GM21717 (cell line): ENCODE measurements around the gene SSUH2.

Experiments used
- ATAC-seq: cut with Tn5 transposase; IDR thresholded peaks from one replicate; pipeline ENCODE4 v1.9.1; 2021; ENCODE audit warnings: mild to moderate bottlenecking, moderate library complexity; ENCODE audit not compliant: unreplicated experiment

The SSUH2 gene

GRCh38 chr3:8642001-8642400 lies 2.6 kb downstream of the SSUH2 start:
- ATAC-seq = no peak

GRCh38 chr3:8641472-8641871 lies 3.1 kb downstream of the SSUH2 start:
- ATAC-seq = no peak

GRCh38 chr3:8640223-8640622 lies 4.4 kb downstream of the SSUH2 start:
- ATAC-seq = no peak

- ATAC-seq = no peak
Measured at GRCh38 chr3:8639659-8640000, 5.0 kb downstream of the SSUH2 start.

- no peak for ATAC-seq
Measured at GRCh38 chr3:8638994-8639658, 5.5 kb downstream of the SSUH2 start.

- no peak for ATAC-seq
Measured at GRCh38 chr3:8637348-8637747, 7.2 kb downstream of the SSUH2 start.

- ATAC-seq = no peak
Measured at GRCh38 chr3:8635631-8636030, 9.0 kb downstream of the SSUH2 start.

GRCh38 chr3:8635125-8635524 lies 9.5 kb downstream of the SSUH2 start:
- no peak for ATAC-seq

GRCh38 chr3:8632402-8633237 lies 12.0 kb downstream of the SSUH2 start:
- no peak for ATAC-seq

- no peak for ATAC-seq
Measured at GRCh38 chr3:8631661-8632060, 12.9 kb downstream of the SSUH2 start.

GRCh38 chr3:8629151-8630021 lies 15.2 kb downstream of the SSUH2 start:
- ATAC-seq = peak; percentile 79

- no peak for ATAC-seq
Measured at GRCh38 chr3:8627949-8628348, 16.6 kb downstream of the SSUH2 start.

GRCh38 chr3:8627201-8627940 lies 17.2 kb downstream of the SSUH2 start:
- ATAC-seq = no peak

- ATAC-seq = no peak
Measured at GRCh38 chr3:8625991-8626390, 18.6 kb downstream of the SSUH2 start.

- no peak for ATAC-seq
Measured at GRCh38 chr3:8624612-8625011, 20.0 kb downstream of the SSUH2 start.

- no peak for ATAC-seq
Measured at GRCh38 chr3:8623741-8624140, 20.9 kb downstream of the SSUH2 start.

GRCh38 chr3:8622873-8623691 lies 21.5 kb downstream of the SSUH2 start:
- ATAC-seq = peak; percentile 90

GRCh38 chr3:8621872-8622271 lies 22.7 kb downstream of the SSUH2 start:
- no peak for ATAC-seq

GRCh38 chr3:8621141-8621540 lies 23.5 kb downstream of the SSUH2 start:
- no peak for ATAC-seq

GRCh38 chr3:8619548-8619947 lies 25.1 kb downstream of the SSUH2 start:
- no peak for ATAC-seq
